Measurements from ENCODE around the gene IGSF1.
"Not testable (repeated sequence)": the region's sequence is repeated elsewhere in the genome, so short reads cannot be mapped to it uniquely, and the experiment has no call there.

IGSF1 gene

DNA sequence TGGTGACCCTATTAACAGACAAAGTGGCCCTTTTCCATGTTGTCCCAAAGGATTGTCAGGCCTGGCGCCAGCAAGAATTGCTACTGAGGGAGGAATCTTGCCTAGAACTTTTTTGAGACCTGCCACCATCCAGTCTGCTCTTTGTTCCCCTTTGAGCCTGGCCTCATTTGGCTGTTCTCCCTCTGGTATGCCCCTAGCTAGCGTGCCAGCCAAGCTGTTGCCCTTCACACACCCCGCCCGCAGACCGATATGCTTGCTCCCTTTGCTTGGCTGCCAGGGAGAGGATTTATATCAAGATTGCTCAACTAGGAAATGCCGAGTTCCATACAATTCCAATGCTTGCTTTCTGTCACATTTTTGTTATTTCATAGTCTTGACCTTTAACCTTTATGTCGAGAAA is 24.4 kb downstream of the IGSF1 start:
- DNase-seq = no peak

DNA sequence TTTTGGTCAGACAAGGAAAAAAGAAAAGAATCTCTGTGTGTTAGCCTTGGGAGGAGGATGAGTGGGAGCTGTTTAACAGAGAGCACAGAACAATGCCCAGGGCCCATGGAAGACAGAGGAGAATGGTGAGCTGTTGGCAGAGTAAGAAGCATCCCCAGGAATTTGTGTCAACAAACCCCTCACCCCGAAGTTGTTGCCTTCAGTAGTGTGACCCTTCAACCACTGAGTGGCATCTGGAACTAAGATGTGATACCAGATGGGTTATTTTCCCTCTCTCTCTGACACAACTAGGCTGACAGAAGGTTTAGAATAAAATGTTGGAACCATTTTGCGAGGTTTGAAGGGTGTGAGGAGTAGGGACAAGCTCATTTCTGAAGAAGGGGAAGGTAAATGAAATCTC is 25.1 kb downstream of the IGSF1 start:
- DNase-seq = no peak

DNA sequence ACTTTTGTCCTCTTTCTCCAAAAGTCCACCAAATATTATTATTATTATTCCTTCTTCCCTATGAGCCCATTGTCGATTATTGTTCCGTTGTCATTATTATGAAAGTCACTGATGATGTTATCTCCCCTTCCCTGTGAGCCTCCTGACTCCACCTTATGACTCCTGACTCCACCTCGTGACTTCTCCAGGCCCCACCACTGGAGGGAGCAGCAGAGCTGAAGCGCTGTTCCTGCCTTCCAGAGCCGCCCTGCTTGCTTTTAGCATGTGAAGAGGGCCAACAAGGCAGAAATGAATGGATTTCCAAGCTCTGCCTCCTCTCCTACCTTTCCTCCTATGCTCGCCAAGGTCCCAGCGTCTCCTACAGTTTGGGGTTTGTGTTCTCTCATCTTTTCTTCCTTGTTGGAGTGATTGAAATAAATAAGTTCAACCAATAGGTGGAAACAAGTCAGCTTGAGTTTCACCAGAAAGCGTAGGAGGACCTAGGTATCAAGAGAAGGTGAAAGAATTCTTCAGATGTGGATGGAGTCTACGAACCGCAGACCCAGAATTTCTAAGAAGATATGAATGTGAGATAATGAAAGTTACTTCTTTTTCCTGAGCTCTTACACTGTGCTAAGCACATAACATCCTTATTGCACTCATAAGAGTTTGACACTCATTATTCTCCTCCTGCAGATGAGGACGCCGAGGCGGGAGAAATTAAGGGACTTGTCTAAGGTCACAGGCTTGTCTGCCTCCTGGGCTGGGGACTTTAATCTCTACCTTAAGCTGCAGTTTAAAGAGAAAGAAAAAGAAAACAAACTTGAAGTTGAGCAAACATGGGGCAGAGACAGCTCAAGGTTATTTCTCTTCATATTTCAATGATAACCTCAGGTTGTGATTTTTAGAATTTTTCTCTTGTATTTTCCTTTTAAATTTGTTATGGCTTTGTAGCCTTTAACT is 26.1 kb downstream of the IGSF1 start:
- DNase-seq = no peak

DNA sequence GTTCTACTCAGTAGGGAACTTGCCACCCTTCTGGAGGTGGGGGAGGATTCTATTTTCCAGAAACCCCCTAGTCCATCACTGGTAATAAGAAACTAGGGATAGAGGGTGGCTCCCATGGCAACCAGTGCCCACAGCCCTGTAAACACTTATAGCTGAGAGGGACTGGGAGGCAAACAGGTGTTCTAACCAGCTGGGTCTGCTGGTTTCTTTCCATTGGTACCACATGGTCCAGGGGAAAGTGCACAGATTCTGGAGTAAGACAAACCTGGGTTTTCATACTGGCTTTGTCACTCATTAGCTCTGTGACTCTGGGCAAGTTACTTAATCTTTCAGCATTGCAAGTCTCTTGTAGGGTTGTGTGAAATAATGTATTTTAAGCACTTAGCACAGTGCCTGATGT is 26.9 kb downstream of the IGSF1 start:
- no peak for DNase-seq

DNA sequence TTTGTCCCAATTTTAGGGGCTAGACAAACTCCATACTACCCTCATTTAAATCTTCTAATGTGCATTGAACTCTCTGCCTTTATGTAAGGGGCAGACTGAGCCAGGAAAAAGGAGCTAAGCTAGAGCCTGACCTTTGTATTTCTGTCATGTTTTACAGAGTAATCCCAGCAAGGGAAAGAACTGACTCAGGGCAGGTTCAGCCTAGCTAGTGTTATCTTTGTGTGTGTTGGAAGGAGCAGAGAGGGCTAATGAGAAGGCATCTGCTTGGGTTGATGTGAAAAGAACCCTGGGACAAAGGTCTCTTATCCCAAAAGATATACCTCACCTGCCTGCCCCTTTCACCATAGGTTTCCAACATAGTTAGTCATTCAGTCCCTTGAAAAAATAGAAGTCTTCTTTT is 31.7 kb downstream of the IGSF1 start:
- no peak for DNase-seq

DNA sequence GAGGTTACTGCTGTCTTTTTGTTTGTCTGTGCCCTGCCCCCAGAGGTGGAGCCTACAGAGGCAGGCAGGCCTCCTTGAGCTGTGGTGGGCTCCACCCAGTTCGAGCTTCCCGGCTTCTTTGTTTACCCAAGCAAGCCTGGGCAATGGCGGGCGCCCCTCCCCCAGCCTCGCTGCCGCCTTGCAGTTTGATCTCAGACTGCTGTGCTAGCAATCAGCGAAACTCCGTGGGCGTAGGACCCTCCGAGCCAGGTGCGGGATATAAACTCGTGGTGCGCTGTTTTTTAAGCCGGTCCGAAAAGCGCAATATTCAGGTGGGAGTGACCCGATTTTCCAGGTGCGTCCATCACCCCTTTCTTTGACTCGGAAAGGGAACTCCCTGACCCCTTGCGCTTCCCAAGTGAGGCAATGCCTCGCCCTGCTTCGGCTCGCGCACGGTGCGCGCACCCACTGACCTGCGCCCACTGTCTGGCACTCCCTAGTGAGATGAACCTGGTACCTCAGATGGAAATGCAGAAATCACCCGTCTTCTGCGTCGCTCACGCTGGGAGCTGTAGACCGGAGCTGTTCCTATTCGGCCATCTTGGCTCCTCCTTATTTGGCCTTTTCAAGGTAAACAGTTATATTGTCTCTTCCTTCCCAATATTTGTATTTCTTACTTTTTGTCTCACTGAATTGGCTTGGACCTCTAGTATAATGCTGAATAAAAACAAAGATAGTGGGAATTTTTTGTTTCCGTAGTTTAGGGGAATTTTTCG is 37.9 kb downstream of the IGSF1 start:
- DNase-seq = not testable (repeated sequence)

DNA sequence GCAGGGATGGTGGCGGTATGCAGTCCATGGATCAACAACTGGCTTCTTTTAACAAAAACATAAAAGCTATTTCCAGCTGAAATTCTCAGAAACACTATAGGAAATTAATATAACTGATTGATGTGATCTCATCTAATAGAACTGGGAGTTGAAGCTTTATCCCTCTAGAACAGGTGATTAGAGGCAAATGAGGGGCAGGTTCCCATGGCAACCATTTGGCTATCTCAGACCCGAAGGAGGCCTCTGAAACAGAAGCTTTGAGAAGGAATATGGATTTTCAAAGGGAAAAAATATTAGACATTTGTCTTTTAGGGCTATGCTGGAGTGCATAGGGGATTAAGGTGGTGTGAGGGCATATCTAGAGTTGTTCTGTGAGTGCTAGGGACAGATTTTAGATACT is 50.0 kb downstream of the IGSF1 start:
- no peak for DNase-seq

DNA sequence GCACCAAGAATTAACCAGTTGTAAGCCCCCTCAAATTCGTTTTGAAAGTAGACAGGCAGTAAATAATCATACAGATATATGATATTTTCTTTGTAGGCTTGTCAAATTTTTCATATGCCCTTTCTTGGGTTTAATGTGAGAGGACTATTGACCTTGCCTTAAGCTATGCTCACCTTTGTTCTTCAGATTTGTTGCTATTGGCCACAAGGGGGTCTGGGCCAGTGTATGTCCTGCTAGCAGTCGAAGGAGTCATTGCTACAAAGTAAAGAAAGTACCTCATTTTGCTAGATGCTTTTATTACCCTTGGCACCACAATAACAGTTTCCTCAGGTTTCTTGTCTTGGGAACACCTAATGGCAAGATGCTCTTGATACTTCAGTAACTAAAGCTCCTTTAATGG is 51.7 kb downstream of the IGSF1 start:
- no peak for DNase-seq

DNA sequence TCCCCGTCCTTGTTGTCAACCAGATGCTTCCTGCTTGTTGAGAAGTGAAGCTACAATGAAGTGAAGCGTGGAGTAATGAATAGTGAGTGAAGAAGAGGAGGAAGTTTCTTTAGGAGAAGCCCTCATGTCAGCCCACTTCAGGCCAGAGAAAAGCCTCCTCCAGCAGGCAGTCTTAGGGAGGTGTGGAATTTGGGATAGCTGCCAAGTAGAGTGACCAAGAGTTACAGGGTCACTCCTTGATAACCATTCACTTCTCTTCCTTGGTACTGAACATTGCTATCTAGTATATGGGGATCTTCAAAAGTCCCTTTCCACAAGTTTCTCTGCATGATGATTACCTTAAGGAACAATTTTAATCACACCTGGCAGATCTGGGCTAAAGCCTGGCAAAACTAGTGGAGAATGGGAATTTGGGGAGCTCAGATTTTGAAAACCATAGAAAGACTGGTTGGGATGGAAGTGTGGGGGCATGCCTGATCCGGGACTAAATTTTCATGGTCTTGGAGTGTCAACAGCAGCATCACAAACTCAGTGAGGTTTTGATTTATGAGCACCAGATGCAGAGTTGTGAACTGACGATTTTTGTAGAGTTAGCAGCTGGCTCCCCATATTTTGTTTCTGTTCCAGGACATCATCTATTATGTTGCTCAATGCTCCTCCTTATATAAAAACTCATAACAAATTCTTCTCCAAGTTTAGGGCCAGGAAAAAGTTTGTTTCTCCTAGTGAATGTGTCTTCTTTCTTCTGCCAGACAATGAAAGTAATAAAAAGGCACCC is 53.1 kb downstream of the IGSF1 start:
- no peak for DNase-seq

DNA sequence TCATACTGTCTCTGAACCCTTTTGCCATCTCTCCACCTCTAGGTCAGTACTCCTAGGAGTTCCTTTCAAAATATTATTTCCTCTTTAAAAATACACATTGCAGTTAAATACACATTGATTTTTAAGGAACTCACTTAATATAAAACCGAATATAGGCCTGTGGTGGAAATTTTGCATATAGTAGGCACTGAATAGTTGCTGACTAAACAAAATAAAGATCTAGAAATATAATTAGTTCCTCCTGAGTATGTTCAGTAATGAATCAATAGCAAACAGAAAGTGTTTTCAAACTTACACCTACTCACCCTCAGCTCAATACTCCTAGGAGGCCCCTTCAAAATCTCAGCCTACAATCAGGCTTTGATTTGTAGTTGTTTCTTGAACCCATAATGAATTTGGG is 61.5 kb downstream of the IGSF1 start:
- no peak for DNase-seq

DNA sequence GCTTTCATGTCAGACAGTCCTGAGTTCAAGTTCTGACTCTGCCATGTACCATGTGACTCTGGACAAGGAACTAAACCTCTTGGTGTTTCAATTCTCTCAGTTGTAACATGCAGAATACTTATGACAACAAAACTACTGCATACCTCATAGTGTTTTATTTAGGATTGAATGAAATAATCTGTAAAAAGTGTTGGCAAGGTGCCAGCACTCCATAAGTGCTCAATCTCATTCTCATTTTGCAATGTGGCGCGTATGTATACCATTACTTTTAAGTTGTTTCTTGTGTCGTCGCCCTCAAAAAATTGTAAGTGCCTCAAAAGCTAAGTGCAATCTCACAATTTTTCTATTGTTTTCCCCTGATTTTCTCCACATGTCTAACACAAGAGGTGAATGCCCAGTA is 62.5 kb downstream of the IGSF1 start:
- DNase-seq = no peak

DNA sequence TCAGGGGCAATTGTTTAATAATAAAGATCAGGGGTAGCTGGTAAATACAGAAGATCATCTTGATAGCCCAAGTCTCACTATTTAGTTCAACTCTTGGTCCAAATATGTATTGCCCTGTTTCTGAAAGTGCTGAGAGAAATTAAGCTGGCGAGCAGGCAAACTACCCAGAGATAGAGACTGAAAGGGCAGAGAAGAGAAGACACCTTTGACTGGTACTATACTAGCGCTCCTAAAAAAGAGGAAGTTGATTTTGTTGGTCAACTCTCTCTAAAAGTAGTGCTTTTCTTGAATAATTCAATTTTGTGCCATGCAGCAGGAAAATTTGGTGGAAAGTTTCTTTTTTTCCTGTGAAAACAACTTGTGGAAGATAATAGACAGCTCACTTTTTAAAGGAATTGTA is 64.0 kb downstream of the IGSF1 start:
- no peak for DNase-seq

Measured in SHP77 (cell line).